ENCODE data around the gene LRP1B. TPM values are rescaled to one million over a fixed set of nuclear protein-coding genes. Genes with fewer than 3 reads are reported as not detected.

The LRP1B gene
- polyA plus RNA-seq, 2 of the 4 experiments (the other 2 are of a cell fraction): 0.03 TPM; not detected in 1

DNA sequence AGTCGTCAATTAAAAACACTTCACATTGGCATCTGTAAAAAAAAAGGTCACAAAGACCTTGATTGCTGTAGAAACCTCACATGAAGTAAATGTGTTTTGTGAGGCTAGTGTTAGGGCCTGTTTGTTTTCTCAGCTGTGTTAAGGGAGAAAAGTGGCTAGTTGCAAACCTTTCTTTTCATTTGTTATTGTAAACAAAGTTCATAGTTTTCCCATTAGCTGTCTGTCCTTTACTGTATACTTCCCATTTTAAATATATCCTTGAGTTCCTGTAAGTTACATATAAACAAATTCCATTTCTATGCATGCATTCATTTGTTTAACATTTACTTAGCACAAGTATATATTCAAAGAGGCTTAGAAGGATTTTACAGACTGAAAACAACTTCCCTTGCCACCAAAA is 1250.2 kb downstream of the LRP1B start (continued):
- no peak for TF ChIP-seq RARB (CRISPR knock-in tag; IDR thresholded peaks at IDR 0.05)

- CTCF ChIA-PET: no interaction called here
Observed at GRCh38 chr2:140876015-140876414, 1254.8 kb downstream of the LRP1B start.

DNA sequence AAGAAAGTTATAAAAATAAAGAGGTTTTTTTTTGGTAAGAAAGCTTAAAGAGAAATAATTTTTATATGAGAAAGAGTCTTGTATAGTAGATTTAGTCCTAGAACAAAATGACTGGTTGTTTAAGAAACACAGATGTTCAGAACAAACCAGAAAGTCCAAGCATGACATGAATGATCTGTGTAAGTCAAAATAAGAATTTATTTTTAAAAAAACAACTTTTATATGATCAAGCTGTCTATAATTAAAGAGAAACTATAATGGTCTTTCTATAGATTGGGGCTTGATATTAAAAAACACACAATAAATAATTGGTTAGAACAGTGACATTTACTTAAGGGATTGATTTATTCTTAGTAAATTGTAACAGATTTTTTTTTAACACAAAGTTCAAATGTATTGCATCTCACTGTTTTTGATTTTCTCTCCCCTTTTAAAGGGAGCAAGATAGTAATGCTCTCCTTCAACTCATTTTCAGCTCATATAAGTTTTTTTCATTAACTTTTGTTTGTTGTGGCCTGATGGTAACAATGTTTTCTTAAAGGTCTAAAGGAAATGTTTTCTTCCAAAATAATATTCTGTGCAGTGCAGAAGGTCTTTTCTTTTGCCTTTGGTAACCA is 1256.8 kb downstream of the LRP1B start:
- POLR2A ChIA-PET: no interaction called here
- TF ChIP-seq ZNF302 (CRISPR knock-in tag; IDR thresholded peaks at IDR 0.05): no peak
- peak; percentile 69 for TF ChIP-seq ZFP36 (IDR thresholded peaks at IDR 0.05; ENCODE audit: borderline replicate concordance, partially characterized antibody)
- ATAC-seq (no peak), FAIRE-seq (no peak), DNase-seq (ENCODE audit: low read depth in 1 of 2, low spot score in 1 of 2) (peak in 1 of 2 experiments; percentile 2)
- Histone ChIP-seq H3K27ac (no peak overlapping the region), H3K4me1 (no peaks in the 10 kb centered on the region), H3K9me3 (0 out of 3 replicates have a peak, but pooled peaks cover 11% of the 10 kb centered on the region), H3K4me2 (no peak overlapping the region), H3K4me3 (no peak overlapping the region)
- CTCF ChIA-PET: interaction anchor here (0.7 kb wide), 1 partner anchor 411 kb away, joined by 3 read pairs; no protein-coding TSS in a partner anchor

More at GRCh38 chr2:140876015-140876414, 1254.8 kb downstream of the LRP1B start:
- DNase-seq (ENCODE audit: low read depth in 1 of 2, low spot score in 1 of 2): no peak
- Histone ChIP-seq H3K4me3 (no peak overlapping the region), H3K4me1 (no peaks in the 10 kb centered on the region), H3K4me2 (no peak overlapping the region), H3K9me3 (0 out of 3 replicates have a peak, but pooled peaks cover 11% of the 10 kb centered on the region), H3K27ac (no peak overlapping the region)
- FAIRE-seq: no peak
- no peak for TF ChIP-seq CHD2 (IDR thresholded peaks at IDR 0.05; ENCODE audit: low read length, partially characterized antibody)
- TF ChIP-seq SMC3 (IDR thresholded peaks at IDR 0.05): no peak
- TF ChIP-seq SREBF2 (IDR thresholded peaks at IDR 0.05): no peak
- TF ChIP-seq, protein P1, sequence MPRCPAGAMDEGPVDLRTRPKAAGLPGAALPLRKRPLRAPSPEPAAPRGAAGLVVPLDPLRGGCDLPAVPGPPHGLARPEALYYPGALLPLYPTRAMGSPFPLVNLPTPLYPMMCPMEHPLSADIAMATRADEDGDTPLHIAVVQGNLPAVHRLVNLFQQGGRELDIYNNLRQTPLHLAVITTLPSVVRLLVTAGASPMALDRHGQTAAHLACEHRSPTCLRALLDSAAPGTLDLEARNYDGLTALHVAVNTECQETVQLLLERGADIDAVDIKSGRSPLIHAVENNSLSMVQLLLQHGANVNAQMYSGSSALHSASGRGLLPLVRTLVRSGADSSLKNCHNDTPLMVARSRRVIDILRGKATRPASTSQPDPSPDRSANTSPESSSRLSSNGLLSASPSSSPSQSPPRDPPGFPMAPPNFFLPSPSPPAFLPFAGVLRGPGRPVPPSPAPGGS (IDR thresholded peaks at IDR 0.05): no peak
- TF ChIP-seq MAZ (IDR thresholded peaks at IDR 0.05; ENCODE audit: borderline replicate concordance, low read depth, low read length): no peak
- no peak for TF ChIP-seq REST (IDR thresholded peaks at IDR 0.05)
- TF ChIP-seq CEBPB (IDR thresholded peaks at IDR 0.05): no peak
- TF ChIP-seq FOXS1 (CRISPR knock-in tag; IDR thresholded peaks at IDR 0.05): no peak
- no peak for TF ChIP-seq ESRRA (IDR thresholded peaks at IDR 0.05; ENCODE audit: borderline replicate concordance, low read length)
- no peak for TF ChIP-seq USF2 (IDR thresholded peaks at IDR 0.05)
- TF ChIP-seq ZFP36 (IDR thresholded peaks at IDR 0.05; ENCODE audit: borderline replicate concordance, partially characterized antibody): no peak
- no peak for TF ChIP-seq RAD21 (conservative IDR thresholded peaks at IDR 0.05 in 1 of 2, IDR thresholded peaks at IDR 0.05 in 1 of 2)
- TF ChIP-seq PHF8 (IDR thresholded peaks at IDR 0.05; ENCODE audit: borderline replicate concordance, low read depth): no peak
- no peak for TF ChIP-seq GATA3 (IDR thresholded peaks at IDR 0.05; ENCODE audit: borderline replicate concordance)
- TF ChIP-seq FOSL2 (IDR thresholded peaks at IDR 0.05): no peak
- TF ChIP-seq FOSL2 (CRISPR knock-in tag; IDR thresholded peaks at IDR 0.05): no peak
- TF ChIP-seq KDM1A (IDR thresholded peaks at IDR 0.05; ENCODE audit: low read depth): no peak
- 85% methylated on average over 1 of the region's 1 CpG for WGBS (ENCODE audit: missing lambda C conversion rate)
- no peak for ATAC-seq
- POLR2A ChIA-PET: no interaction called here

Data from A549 (cell line).